ENCODE results near the gene DNAL4. TPM values are rescaled to one million over a fixed set of nuclear protein-coding genes. Genes with fewer than 3 reads are reported as not detected.

The DNAL4 gene
- total and polyA plus RNA-seq, 10 of the 15 experiments (the other 5 are each of a cell fraction or from before 2014, with no cell fraction given): 0.35 to 8.5 (median 6.3) TPM; not detected in 1

- TF ChIP-seq HDGF (IDR thresholded peaks at IDR 0.05): no peak
- TF ChIP-seq NR2C2 (IDR thresholded peaks at IDR 0.05; ENCODE audit: borderline replicate concordance, control insufficient read depth, insufficient read length, low read depth): no peak
- no peak for TF ChIP-seq NBN (IDR thresholded peaks at IDR 0.05)
- TF ChIP-seq REST (IDR thresholded peaks at IDR 0.05; ENCODE audit: low read depth, low read length): no peak
- TF ChIP-seq IRF4 (IDR thresholded peaks at IDR 0.05; ENCODE audit: low read depth, low read length): no peak
Observed at GRCh38 chr22:38789606-38790005, 4.3 kb downstream of the DNAL4 start (continued).

- H3K4me3 ChIP-seq: no peak overlapping the region
- RAD21 ChIA-PET (ENCODE audit: unreplicated experiment): no interaction called here
- no peaks in the 10 kb centered on the region for H3K9me3 ChIP-seq (replicated peaks; ENCODE audit: control insufficient read depth, insufficient read depth, low read length)
- H3K36me3 ChIP-seq (ENCODE audit: control insufficient read depth in 2 of 2, insufficient read depth in 2 of 2, low read length in 1 of 2): no peaks in the 10 kb centered on the region
- H3K79me2 ChIP-seq (ENCODE audit: control insufficient read depth, insufficient read depth, low read length): no peaks in the 10 kb centered on the region
- H3K27me3 ChIP-seq (replicated peaks in 1 of 2; ENCODE audit: control insufficient read depth in 2 of 2, insufficient read depth in 2 of 2, low read length in 1 of 2): no peaks in the 10 kb centered on the region
- no peak for ATAC-seq
- no peak overlapping the region for H2AFZ ChIP-seq (ENCODE audit: control insufficient read depth, low read depth, low read length)
- H4K20me1 ChIP-seq (ENCODE audit: control insufficient read depth, insufficient read depth): no peaks in the 10 kb centered on the region
- no peak overlapping the region for H3K27ac ChIP-seq (ENCODE audit: control insufficient read depth, insufficient read depth)
- H3K4me2 ChIP-seq (ENCODE audit: control insufficient read depth, insufficient read depth): no peak overlapping the region
- in situ Hi-C loops (cut with MboI): no loop called here
- WGBS (ENCODE audit: insufficient coverage, insufficient replicate concordance, low lambda C conversion rate, missing lambda C conversion rate): 75% methylated on average over 6 of the region's 6 CpGs
- BruUV-seq (replicated peaks): no TSS peak
- CTCF ChIA-PET: no interaction called here
- H3K4me1 ChIP-seq (ENCODE audit: control insufficient read depth, insufficient read depth, low read length): 0 out of 2 replicates have a peak, but pooled peaks cover 3% of the 10 kb centered on the region
- SMC1A ChIA-PET (ENCODE audit: uncharacterized antibody, unreplicated experiment): no interaction called here
- intact Hi-C loops (cut with micrococcal nuclease; ENCODE audit: unreplicated experiment): no loop called here
- DNase-seq (ENCODE audit: low read depth, low spot score): no peak
- no peak overlapping the region for H3K9ac ChIP-seq (ENCODE audit: control insufficient read depth, insufficient read depth, low read length)
- POLR2A ChIA-PET: interaction anchor here (1.1 kb wide), 1 partner anchor 42 kb away, joined by 3 read pairs; no protein-coding TSS in a partner anchor
- no peak for FAIRE-seq
- no peak for TF ChIP-seq BHLHE40 (IDR thresholded peaks at IDR 0.05; ENCODE audit: borderline replicate concordance in 1 of 2, low read depth in 2 of 2, low read length in 1 of 2)
- no peak for TF ChIP-seq NR2F1 (conservative IDR thresholded peaks at IDR 0.05)
- no peak for TF ChIP-seq STAT3 (IDR thresholded peaks at IDR 0.05; ENCODE audit: low read depth, low read length)
- no peak for TF ChIP-seq HDAC2 (IDR thresholded peaks at IDR 0.05)
- no peak for TF ChIP-seq DPF2 (IDR thresholded peaks at IDR 0.05)
- TF ChIP-seq SPI1 (IDR thresholded peaks at IDR 0.05; ENCODE audit: borderline replicate concordance, insufficient read depth, low read depth, low read length): no peak
- no peak for TF ChIP-seq PAX5 (IDR thresholded peaks at IDR 0.05; ENCODE audit: borderline replicate concordance, low read depth, low read length)
- no peak for TF ChIP-seq YY1 (IDR thresholded peaks at IDR 0.05; ENCODE audit: low read depth, low read length)
- no peak for TF ChIP-seq PKNOX1 (IDR thresholded peaks at IDR 0.05)
- TF ChIP-seq GATAD2B (conservative IDR thresholded peaks at IDR 0.05; ENCODE audit: low read depth): no peak
- TF ChIP-seq NFIC (IDR thresholded peaks at IDR 0.05; ENCODE audit: low read depth, low read length): no peak
- no peak for TF ChIP-seq IKZF2 (IDR thresholded peaks at IDR 0.05)
- TF ChIP-seq ZSCAN29 (IDR thresholded peaks at IDR 0.05): no peak
- no peak for TF ChIP-seq BRCA1 (IDR thresholded peaks at IDR 0.05; ENCODE audit: low read depth, low read length)
- no peak for TF ChIP-seq POU2F2 (IDR thresholded peaks at IDR 0.05; ENCODE audit: borderline replicate concordance, low read depth, low read length)
- no peak for TF ChIP-seq PBX3 (IDR thresholded peaks at IDR 0.05; ENCODE audit: insufficient replicate concordance, low read depth, low read length)
Observed at GRCh38 chr22:38788846-38789245, 5.1 kb downstream of the DNAL4 start.
